HG03575 (cell line): Measurements from ENCODE around the gene SPACA7.

ENCODE experiments used
- ATAC-seq: cut with Tn5 transposase; IDR thresholded peaks from one replicate; pipeline ENCODE4 v1.9.1; 2021; ENCODE audit not compliant: unreplicated experiment, insufficient number of reproducible peaks, low FRiP score; ENCODE audit errors: extremely low read depth

The SPACA7 gene

GRCh38 chr13:112444416-112445399 is 68.6 kb downstream of the SPACA7 start:
- ATAC-seq = no peak

- ATAC-seq = no peak
These were observed 69.5 kb downstream of the SPACA7 start for GRCh38 chr13:112445411-112446271.

GRCh38 chr13:112446347-112446861 is 70.2 kb downstream of the SPACA7 start:
- ATAC-seq = no peak

GRCh38 chr13:112446867-112447266 is 70.7 kb downstream of the SPACA7 start:
- no peak for ATAC-seq

- ATAC-seq = no peak
These were observed 71.2 kb downstream of the SPACA7 start for GRCh38 chr13:112447306-112447705.

- ATAC-seq = no peak
These were observed 71.8 kb downstream of the SPACA7 start for GRCh38 chr13:112447761-112448603.

- ATAC-seq = no peak
These were observed 72.7 kb downstream of the SPACA7 start for GRCh38 chr13:112448621-112449544.

- ATAC-seq = no peak
These were observed 73.4 kb downstream of the SPACA7 start for GRCh38 chr13:112449545-112449930.

GRCh38 chr13:112450118-112450903 is 74.2 kb downstream of the SPACA7 start:
- ATAC-seq = no peak

GRCh38 chr13:112450904-112451240 is 74.7 kb downstream of the SPACA7 start:
- no peak for ATAC-seq

GRCh38 chr13:112451512-112452379 is 75.6 kb downstream of the SPACA7 start:
- no peak for ATAC-seq

- no peak for ATAC-seq
These were observed 76.4 kb downstream of the SPACA7 start for GRCh38 chr13:112452380-112453206.

GRCh38 chr13:112453207-112453829 is 77.2 kb downstream of the SPACA7 start:
- ATAC-seq = no peak

GRCh38 chr13:112453874-112454647 is 77.9 kb downstream of the SPACA7 start:
- no peak for ATAC-seq
